Cardiac muscle cell (in vitro differentiated cells and primary cell): ENCODE measurements around the gene CPN1. TPM values are rescaled to one million over a fixed set of nuclear protein-coding genes. Genes with fewer than 3 reads are reported as not detected.
"Not testable (repeated sequence)": the region's sequence is repeated elsewhere in the genome, so short reads cannot be mapped to it uniquely, and the experiment has no call there.

Source experiments
- DNase-seq, 2 donors: peaks; one replicate each; pipeline versions ENCODE4 v3.0.0 to v3.0.0-alpha.2; 2010 to 2017; ENCODE audit warnings: low read depth in 1 of 2, low spot score in 1 of 2
- H3K27ac ChIP-seq: fragments of 200-600 bp; sonication (generic); 2 replicates; pipeline ENCODE4 v1.5.1; 2016
- H3K27me3 ChIP-seq: fragments of 200-600 bp; sonication (generic); 2 replicates; pipeline ENCODE4 v1.6.0; 2016; ENCODE audit warnings: control low read depth
- H3K36me3 ChIP-seq: fragments of 200-600 bp; sonication (generic); 2 replicates; pipeline ENCODE4 v1.5.1; 2016; ENCODE audit warnings: control low read depth
- H3K4me1 ChIP-seq: fragments of 200-600 bp; sonication (generic); 2 replicates; pipeline ENCODE4 v1.8.1; 2017; ENCODE audit warnings: low read depth, mild to moderate bottlenecking, mixed run types
- H3K4me3 ChIP-seq: fragments of 200-600 bp; sonication (generic); 2 replicates; pipeline ENCODE4 v1.5.1; 2016; ENCODE audit warnings: mild to moderate bottlenecking
- H3K9me3 ChIP-seq: fragments of 200-600 bp; sonication (generic); 2 replicates; pipeline ENCODE4 v1.5.1; 2017; ENCODE audit warnings: low read depth, mild to moderate bottlenecking, control low read depth
- CTCF ChIP-seq: IDR thresholded peaks from 2 replicates; pipeline ENCODE4 v1.5.1; 2012; ENCODE audit warnings: low read depth, mild to moderate bottlenecking, low read length
- polyA plus RNA-seq: library from polyadenylated mRNA; unstranded; fragments of >200 nt; fragmentation: Nextera tagmentation; extraction: Ambion mirVana; gene quantifications from 2 replicates; pipeline ENCODE4 v1.2.1, GENCODE V29; 2016
- total RNA-seq: library from RNA; depleted of rRNA; stranded (reverse); fragments of >200 nt; gene quantifications from 2 replicates; pipeline ENCODE4 v1.2.3, GENCODE V29; 2016

Gene CPN1
- total and polyA plus RNA-seq, 2 experiments from 2014 or later: not detected

- no peaks in the 10 kb centered on the region for H3K4me1 ChIP-seq
- H3K36me3 ChIP-seq: no peaks in the 10 kb centered on the region
- no peaks in the 10 kb centered on the region for H3K9me3 ChIP-seq
- no peaks in the 10 kb centered on the region for H3K27me3 ChIP-seq
- no peak overlapping the region for H3K4me3 ChIP-seq
- TF ChIP-seq CTCF: peak; percentile 18
- peak in 1 of 2 donors; percentile 30 for DNase-seq
- no peak overlapping the region for H3K27ac ChIP-seq
Observed at GRCh38 chr10:100100651-100101184, 19.0 kb upstream of the CPN1 start.

- DNase-seq: no peak
- Histone ChIP-seq H3K27ac (no peak overlapping the region), H3K36me3 (no peaks in the 10 kb centered on the region), H3K9me3 (no peaks in the 10 kb centered on the region), H3K4me3 (no peak overlapping the region), H3K4me1 (no peaks in the 10 kb centered on the region), H3K27me3 (no peaks in the 10 kb centered on the region)
- no peak for TF ChIP-seq CTCF
Observed at GRCh38 chr10:100089241-100089640, 7.6 kb upstream of the CPN1 start.

GRCh38 chr10:100086708-100087107 lies 5.0 kb upstream of the CPN1 start:
- H3K27me3 ChIP-seq, H3K9me3 ChIP-seq, DNase-seq, H3K36me3 ChIP-seq, H3K27ac ChIP-seq, H3K4me3 ChIP-seq, H3K4me1 ChIP-seq: not testable (repeated sequence)

- Histone ChIP-seq H3K9me3 (no peaks in the 10 kb centered on the region), H3K27me3 (no peaks in the 10 kb centered on the region), H3K4me1 (no peaks in the 10 kb centered on the region), H3K36me3 (no peaks in the 10 kb centered on the region), H3K27ac (no peak overlapping the region), H3K4me3 (no peak overlapping the region)
- DNase-seq: no peak
- no peak for TF ChIP-seq CTCF
Observed at GRCh38 chr10:100085596-100085995, 3.9 kb upstream of the CPN1 start.

GRCh38 chr10:100083623-100084022 lies 2.0 kb upstream of the CPN1 start:
- H3K4me3 ChIP-seq: no peak overlapping the region
- H3K4me1 ChIP-seq: no peaks in the 10 kb centered on the region
- H3K27ac ChIP-seq: no peak overlapping the region
- no peaks in the 10 kb centered on the region for H3K27me3 ChIP-seq
- H3K9me3 ChIP-seq: no peaks in the 10 kb centered on the region
- no peak for TF ChIP-seq CTCF
- DNase-seq: no peak
- no peaks in the 10 kb centered on the region for H3K36me3 ChIP-seq

- H3K4me3 ChIP-seq, H3K36me3 ChIP-seq, H3K9me3 ChIP-seq, H3K27me3 ChIP-seq, H3K4me1 ChIP-seq, H3K27ac ChIP-seq, DNase-seq: not testable (repeated sequence)
Observed at GRCh38 chr10:100082276-100082675, 607 bp upstream of the CPN1 start.

- no peak for DNase-seq
- H3K9me3 ChIP-seq: no peaks in the 10 kb centered on the region
- no peaks in the 10 kb centered on the region for H3K4me1 ChIP-seq
- no peak overlapping the region for H3K4me3 ChIP-seq
- H3K27me3 ChIP-seq: no peaks in the 10 kb centered on the region
- H3K36me3 ChIP-seq: no peaks in the 10 kb centered on the region
- TF ChIP-seq CTCF: no peak
- H3K27ac ChIP-seq: no peak overlapping the region
Observed at GRCh38 chr10:100076750-100077149, 4.9 kb downstream of the CPN1 start.
